C4-2B (cell line): ENCODE measurements around the gene RBM45.

Source experiments
- CTCF ChIP-seq: fragments of 450-650 bp; conservative IDR thresholded peaks from 2 replicates; pipeline ENCODE4 v1.5.1; 2017; ENCODE audit warnings: mild to moderate bottlenecking
- ZFX ChIP-seq: fragments of 450-650 bp; IDR thresholded peaks from 2 replicates; pipeline ENCODE4 v1.6.1; 2017

DNA sequence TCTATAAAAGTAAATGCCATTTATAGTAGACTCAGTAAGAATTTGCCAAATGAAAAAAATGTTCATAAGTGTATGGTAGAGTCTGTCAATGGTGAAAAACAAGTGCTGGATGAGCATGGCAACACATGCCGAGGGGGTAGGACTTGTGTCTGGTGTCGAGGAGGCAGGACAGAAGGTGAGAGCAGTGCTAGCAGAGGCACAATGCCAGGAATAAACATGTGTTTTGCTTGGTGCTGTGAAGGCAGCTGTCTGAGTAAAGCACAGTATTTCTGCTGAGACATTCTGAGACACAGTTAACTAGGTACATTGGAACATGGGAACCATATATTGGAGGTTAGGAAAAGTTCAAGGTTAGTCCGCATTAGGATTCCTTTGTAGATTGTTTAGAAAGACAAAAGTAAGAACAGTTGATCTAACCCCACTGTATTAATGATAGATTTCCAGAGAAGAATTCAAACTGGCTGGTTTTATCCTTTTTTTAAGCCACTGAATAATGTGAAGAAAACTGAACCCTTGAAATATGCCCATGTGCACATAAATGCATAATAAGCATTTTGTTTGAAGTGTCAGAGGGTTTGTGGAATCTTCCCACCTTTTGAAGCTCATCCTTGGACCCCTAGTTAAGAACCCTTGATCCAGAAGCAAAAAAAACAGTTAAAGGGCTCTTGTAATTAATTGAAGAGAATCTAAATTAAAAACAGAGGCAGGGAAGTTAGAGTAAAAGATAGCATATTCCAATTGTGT lies 7.1 kb downstream of the RBM45 start:
- TF ChIP-seq ZFX (no peak), CTCF (no peak)
